ENCODE measurements around the gene ALK.

GRCh38 chr2:29184531-29184930, 736.9 kb downstream of the ALK start:
- no peak for TF ChIP-seq CTCF (IDR thresholded peaks at IDR 0.05; ENCODE audit: low read length)
- TF ChIP-seq EZH2 (IDR thresholded peaks at IDR 0.05; ENCODE audit: borderline replicate concordance, low read length), result no peak
